ENCODE results near the gene TYMP.

- TF ChIP-seq CTCF (IDR thresholded peaks at IDR 0.05; ENCODE audit: insufficient read depth, low read depth, low read length) (no peak), EZH2 (IDR thresholded peaks at IDR 0.05; ENCODE audit: insufficient read depth, low read length) (no peak)
Observed at GRCh38 chr22:50530580-50530876, 716 bp upstream of the TYMP start.
